Hepatocyte (in vitro differentiated cells): ENCODE measurements around the gene PRTFDC1. TPM values are rescaled to one million over a fixed set of nuclear protein-coding genes. Genes with fewer than 3 reads are reported as not detected.

Experiments used
- DNase-seq: peaks from one replicate; pipeline ENCODE4 v3.0.0-alpha.2; 2016; ENCODE audit warnings: low spot score
- H2AFZ ChIP-seq: fragments of 200-600 bp; sonication (generic); 2 replicates; pipeline ENCODE4 v1.6.0; 2016; ENCODE audit warnings: antibody characterized with exemption, mild to moderate bottlenecking
- H3K27ac ChIP-seq: fragments of 200-600 bp; sonication (generic); 2 replicates; pipeline ENCODE4 v1.5.1; 2016; ENCODE audit warnings: mild to moderate bottlenecking
- H3K27me3 ChIP-seq: fragments of 200-600 bp; sonication (generic); 2 replicates; pipeline ENCODE4 v1.6.1; 2016
- H3K36me3 ChIP-seq: fragments of 200-600 bp; sonication (generic); replicated peaks from 2 replicates; pipeline ENCODE4 v1.5.1; 2016; ENCODE audit warnings: low read depth; ENCODE audit not compliant: insufficient read depth
- H3K4me1 ChIP-seq: fragments of 200-600 bp; sonication (generic); 2 replicates; pipeline ENCODE4 v1.5.1; 2016; ENCODE audit warnings: mild to moderate bottlenecking, moderate library complexity; ENCODE audit not compliant: insufficient read depth
- H3K4me2 ChIP-seq: fragments of 200-600 bp; sonication (generic); 2 replicates; pipeline ENCODE4 v1.6.0; 2016
- H3K4me3 ChIP-seq: fragments of 200-600 bp; sonication (generic); 2 replicates; pipeline ENCODE4 v1.5.1; 2016; ENCODE audit warnings: mild to moderate bottlenecking
- H3K79me2 ChIP-seq: fragments of 200-600 bp; sonication (generic); 2 replicates; pipeline ENCODE4 v1.6.0; 2017; ENCODE audit warnings: mild to moderate bottlenecking
- H3K9me2 ChIP-seq: fragments of 200-600 bp; sonication (generic); replicated peaks from 2 replicates; pipeline ENCODE4 v1.6.0; 2017; ENCODE audit warnings: mild to moderate bottlenecking; ENCODE audit not compliant: insufficient read depth
- H3K9me3 ChIP-seq: fragments of 200-600 bp; sonication (generic); 2 replicates; pipeline ENCODE4 v1.5.1; 2016; ENCODE audit warnings: low read depth, mild to moderate bottlenecking
- H4K20me1 ChIP-seq: fragments of 200-600 bp; sonication (generic); 2 replicates; pipeline ENCODE4 v1.6.0; 2016; ENCODE audit warnings: mild to moderate bottlenecking; ENCODE audit not compliant: insufficient read depth, poor library complexity, severe bottlenecking
- EZH2 ChIP-seq: fragments of 200-600 bp; sonication (generic); IDR thresholded peaks from 2 replicates; pipeline ENCODE4 v1.6.1; 2016; ENCODE audit warnings: antibody characterized with exemption, mild to moderate bottlenecking, borderline replicate concordance
- EZH2phosphoT487 ChIP-seq: fragments of 200-600 bp; sonication (generic); IDR thresholded peaks from one replicate; pipeline ENCODE4 v1.6.1; 2018; ENCODE audit warnings: antibody characterized with exemption, mild to moderate bottlenecking, low read depth, moderate library complexity; ENCODE audit not compliant: unreplicated experiment, severe bottlenecking
- WGBS: methylation state at CpG from one replicate; pipeline ENCODE4 v1.1.6; 2016; ENCODE audit warnings: low lambda C conversion rate; ENCODE audit errors: missing lambda C conversion rate; 5-methylcytosine and 5-hydroxymethylcytosine counted together
- polyA plus RNA-seq: library from polyadenylated mRNA; unstranded; fragments of >200 nt; fragmentation: Nextera tagmentation; extraction: Ambion mirVana; gene quantifications from 2 replicates; pipeline ENCODE4 v1.2.1, GENCODE V29; 2016
- total RNA-seq: library from RNA; depleted of rRNA; stranded (reverse); fragments of >200 nt; gene quantifications from 2 replicates; pipeline ENCODE4 v1.2.3, GENCODE V29; 2014
- TF ChIP-seq, protein P1 (sequence below): fragments of 200-600 bp; sonication (generic); IDR thresholded peaks from 2 replicates; pipeline ENCODE4 v1.5.1; 2016; ENCODE audit warnings: antibody characterized with exemption, mild to moderate bottlenecking; ENCODE audit not compliant: poor library complexity

Gene PRTFDC1
- total and polyA plus RNA-seq, 2 experiments from 2014 or later: 6.4 to 14.7 TPM

GRCh38 chr10:24893127-24893526, 59.3 kb downstream of the PRTFDC1 start:
- TF ChIP-seq EZH2phosphoT487: no peak
- TF ChIP-seq EZH2: no peak
- TF ChIP-seq, protein P1, sequence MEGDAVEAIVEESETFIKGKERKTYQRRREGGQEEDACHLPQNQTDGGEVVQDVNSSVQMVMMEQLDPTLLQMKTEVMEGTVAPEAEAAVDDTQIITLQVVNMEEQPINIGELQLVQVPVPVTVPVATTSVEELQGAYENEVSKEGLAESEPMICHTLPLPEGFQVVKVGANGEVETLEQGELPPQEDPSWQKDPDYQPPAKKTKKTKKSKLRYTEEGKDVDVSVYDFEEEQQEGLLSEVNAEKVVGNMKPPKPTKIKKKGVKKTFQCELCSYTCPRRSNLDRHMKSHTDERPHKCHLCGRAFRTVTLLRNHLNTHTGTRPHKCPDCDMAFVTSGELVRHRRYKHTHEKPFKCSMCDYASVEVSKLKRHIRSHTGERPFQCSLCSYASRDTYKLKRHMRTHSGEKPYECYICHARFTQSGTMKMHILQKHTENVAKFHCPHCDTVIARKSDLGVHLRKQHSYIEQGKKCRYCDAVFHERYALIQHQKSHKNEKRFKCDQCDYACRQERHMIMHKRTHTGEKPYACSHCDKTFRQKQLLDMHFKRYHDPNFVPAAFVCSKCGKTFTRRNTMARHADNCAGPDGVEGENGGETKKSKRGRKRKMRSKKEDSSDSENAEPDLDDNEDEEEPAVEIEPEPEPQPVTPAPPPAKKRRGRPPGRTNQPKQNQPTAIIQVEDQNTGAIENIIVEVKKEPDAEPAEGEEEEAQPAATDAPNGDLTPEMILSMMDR: no peak
- Histone ChIP-seq H3K9me2 (no peaks in the 10 kb centered on the region), H3K27ac (no peak overlapping the region), H3K9me3 (no peaks in the 10 kb centered on the region), H3K4me2 (no peak overlapping the region), H3K4me1 (no peaks in the 10 kb centered on the region), H3K4me3 (no peak overlapping the region), H2AFZ (no peak overlapping the region), H3K27me3 (no peaks in the 10 kb centered on the region), H4K20me1 (no peaks in the 10 kb centered on the region), H3K79me2 (no peaks in the 10 kb centered on the region), H3K36me3 (no peaks in the 10 kb centered on the region)
- DNase-seq: no peak
- WGBS: 78% methylated on average over 2 of the region's 2 CpGs

DNA sequence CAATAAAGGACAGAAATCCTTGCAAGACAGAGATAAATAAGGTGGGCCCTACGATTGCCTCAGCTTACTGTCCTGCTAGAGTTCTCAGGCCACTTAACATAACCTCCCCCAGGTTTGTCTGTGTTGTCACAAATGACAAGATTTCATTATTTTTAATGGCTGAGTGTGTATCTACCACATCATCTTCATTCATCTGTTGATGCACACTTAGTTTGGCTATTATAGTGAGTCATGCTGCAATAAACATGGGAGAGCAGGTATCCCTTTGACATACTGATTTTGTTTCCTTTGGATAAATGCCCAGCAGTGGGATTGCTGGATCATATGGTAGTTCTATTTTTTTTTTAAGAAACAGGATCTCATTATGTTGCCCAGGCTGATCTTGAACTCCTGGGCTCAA, 60.6 kb downstream of the PRTFDC1 start:
- Histone ChIP-seq H3K9me3 (no peaks in the 10 kb centered on the region), H3K4me3 (no peak overlapping the region), H2AFZ (no peak overlapping the region), H3K79me2 (no peaks in the 10 kb centered on the region), H3K27me3 (no peaks in the 10 kb centered on the region), H3K27ac (no peak overlapping the region), H3K36me3 (no peaks in the 10 kb centered on the region), H3K9me2 (no peaks in the 10 kb centered on the region), H3K4me1 (no peaks in the 10 kb centered on the region), H3K4me2 (no peak overlapping the region), H4K20me1 (no peaks in the 10 kb centered on the region)
- TF ChIP-seq EZH2phosphoT487 (no peak), EZH2 (no peak)
- TF ChIP-seq, protein P1: no peak
- 93% methylated on average over 1 of the region's 1 CpG for WGBS
- no peak for DNase-seq

GRCh38 chr10:24889639-24890038, 62.8 kb downstream of the PRTFDC1 start:
- Histone ChIP-seq H4K20me1 (no peaks in the 10 kb centered on the region), H3K27me3 (no peaks in the 10 kb centered on the region), H3K27ac (no peak overlapping the region), H3K79me2 (no peaks in the 10 kb centered on the region), H2AFZ (no peak overlapping the region), H3K9me2 (no peaks in the 10 kb centered on the region), H3K4me1 (no peaks in the 10 kb centered on the region), H3K4me2 (no peak overlapping the region), H3K4me3 (no peak overlapping the region), H3K36me3 (no peaks in the 10 kb centered on the region), H3K9me3 (no peaks in the 10 kb centered on the region)
- 81% methylated on average over 1 of the region's 1 CpG for WGBS
- TF ChIP-seq EZH2: no peak
- no peak for TF ChIP-seq EZH2phosphoT487
- TF ChIP-seq, protein P1: no peak
- no peak for DNase-seq

GRCh38 chr10:24887855-24888231, 64.6 kb downstream of the PRTFDC1 start:
- no peaks in the 10 kb centered on the region for H3K4me1 ChIP-seq

More at GRCh38 chr10:24887855-24888231, 64.6 kb downstream of the PRTFDC1 start:
- TF ChIP-seq EZH2: no peak
- TF ChIP-seq, protein P1: no peak
- no peak for TF ChIP-seq EZH2phosphoT487
- Histone ChIP-seq H2AFZ (no peak overlapping the region), H3K27me3 (no peaks in the 10 kb centered on the region), H3K4me2 (no peak overlapping the region), H3K9me3 (no peaks in the 10 kb centered on the region), H3K79me2 (no peaks in the 10 kb centered on the region), H3K27ac (no peak overlapping the region), H3K4me3 (no peak overlapping the region), H3K9me2 (no peaks in the 10 kb centered on the region), H3K36me3 (no peaks in the 10 kb centered on the region), H4K20me1 (no peaks in the 10 kb centered on the region)
- DNase-seq: no peak
- WGBS: 98% methylated on average over 2 of the region's 2 CpGs
